Muscle of leg (tissue), 11 donors: ENCODE data around the gene MTSS2. TPM values are rescaled to one million over a fixed set of nuclear protein-coding genes. Genes with fewer than 3 reads are reported as not detected.

ENCODE experiments used
- DNase-seq: peaks from one replicate; pipeline ENCODE4 v3.0.0; 2013
- H3K27ac ChIP-seq: one replicate; pipeline ENCODE4 v1.5.1; 2013; ENCODE audit warnings: mild to moderate bottlenecking, low read length, control low read depth
- H3K27me3 ChIP-seq: one replicate; pipeline ENCODE4 v1.6.1; 2013; ENCODE audit warnings: low read length; ENCODE audit not compliant: control insufficient read depth, insufficient read depth
- H3K36me3 ChIP-seq: one replicate; pipeline ENCODE4 v1.6.1; 2013; ENCODE audit warnings: low read length; ENCODE audit not compliant: control insufficient read depth, insufficient read depth
- H3K4me1 ChIP-seq: one replicate; pipeline ENCODE4 v1.6.1; 2013; ENCODE audit warnings: low read length; ENCODE audit not compliant: control insufficient read depth, insufficient read depth
- H3K4me3 ChIP-seq: one replicate; pipeline ENCODE4 v1.5.1; 2013; ENCODE audit warnings: low read length, control low read depth
- H3K9me3 ChIP-seq: replicated peaks from 2 replicates; pipeline ENCODE4 v1.6.1; 2013; ENCODE audit warnings: low read depth, low read length; ENCODE audit not compliant: control insufficient read depth
- WGBS: methylation state at CpG from one replicate; pipeline ENCODE4 v1.1.5; 2013; ENCODE audit warnings: missing lambda C conversion rate; ENCODE audit not compliant: insufficient coverage; 5-methylcytosine and 5-hydroxymethylcytosine counted together
- polyA plus RNA-seq, 8 donors: library from polyadenylated mRNA; unstranded; fragments of 120-200 nt; gene quantifications; one replicate each; pipeline versions ENCODE4 v1.2.1 to v1.2.3, GENCODE V29; 2013; ENCODE audit warnings: inconsistent platforms in 1 of 8, low replicate concordance in 1 of 8; ENCODE audit not compliant: insufficient read length in 8 of 8, insufficient read depth in 1 of 8
- total RNA-seq: library from RNA; stranded (reverse); fragments of 120-200 nt; gene quantifications from one replicate; pipeline ENCODE4 v1.2.4, GENCODE V29; 2013

Gene MTSS2
- total and polyA plus RNA-seq, 9 donors: 28.9 to 150 (median 125) TPM

DNA sequence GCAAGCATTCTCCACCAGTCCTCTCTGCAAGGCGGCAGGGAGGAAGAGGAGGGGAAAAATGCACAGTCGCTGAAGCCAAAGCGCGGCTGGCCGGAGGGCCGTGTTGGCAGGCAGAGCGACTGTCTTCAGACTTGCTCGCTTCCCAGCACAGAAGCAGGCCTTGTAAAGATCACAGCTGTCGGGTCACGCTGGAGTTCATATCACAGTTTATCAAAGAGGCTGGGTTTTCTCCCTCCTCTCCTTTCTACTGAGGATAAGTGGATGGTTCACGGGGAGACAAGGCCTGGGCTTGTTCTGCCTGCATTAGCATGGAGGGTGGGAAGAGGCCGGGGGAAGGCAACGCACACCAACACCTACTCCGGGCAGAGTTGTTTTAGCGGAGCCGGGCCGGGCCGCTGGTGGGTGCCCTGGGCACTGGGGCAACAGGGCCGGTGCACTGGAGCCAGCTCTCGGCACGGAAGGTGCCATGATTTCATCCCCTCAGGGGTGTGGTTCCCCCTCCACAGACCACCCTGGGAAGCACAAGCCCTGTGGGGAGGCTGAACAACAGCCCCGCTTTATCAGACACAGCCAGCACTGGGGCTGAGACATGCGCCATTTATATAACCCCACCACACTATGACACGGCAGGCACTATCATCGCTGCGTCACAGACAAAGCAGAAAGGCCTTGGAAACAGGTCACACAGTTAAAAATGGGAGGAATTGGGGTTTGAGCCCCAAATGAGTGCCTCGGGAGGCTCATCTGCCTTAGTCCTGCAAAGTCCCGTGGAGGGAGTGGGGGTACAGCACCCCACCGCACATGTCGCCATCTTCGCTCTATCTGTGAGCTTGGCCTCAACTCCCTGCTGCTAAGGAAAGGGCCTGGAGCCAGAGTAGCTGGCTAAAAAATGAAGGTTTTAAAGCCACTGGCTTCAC, 40.3 kb upstream of the MTSS2 start:
- peak; percentile 94 for DNase-seq
- WGBS: 32% methylated on average over 21 of the region's 31 CpGs
- Histone ChIP-seq H3K9me3 (no peaks in the 10 kb centered on the region), H3K36me3 (peaks cover 19% of the 10 kb centered on the region), H3K27me3 (no peaks in the 10 kb centered on the region), H3K4me1 (peaks cover 77% of the 10 kb centered on the region), H3K4me3 (no peak overlapping the region), H3K27ac (peak overlapping the region; percentile 96)

GRCh38 chr16:70725024-70725911, 39.4 kb upstream of the MTSS2 start:
- 46% methylated on average over 12 of the region's 22 CpGs for WGBS
- Histone ChIP-seq H3K4me3 (no peak overlapping the region), H3K36me3 (peaks cover 16% of the 10 kb centered on the region), H3K9me3 (no peaks in the 10 kb centered on the region), H3K4me1 (peaks cover 68% of the 10 kb centered on the region), H3K27ac (peak overlapping the region; percentile 96), H3K27me3 (no peaks in the 10 kb centered on the region)
- peak; percentile 80 for DNase-seq

GRCh38 chr16:70724146-70725023, 38.5 kb upstream of the MTSS2 start:
- Histone ChIP-seq H3K27me3 (no peaks in the 10 kb centered on the region), H3K9me3 (peaks cover 3% of the 10 kb centered on the region), H3K4me1 (peaks cover 60% of the 10 kb centered on the region), H3K36me3 (peaks cover 16% of the 10 kb centered on the region), H3K4me3 (no peak overlapping the region), H3K27ac (peak overlapping the region; percentile 96)
- WGBS: 80% methylated on average over 9 of the region's 15 CpGs
- no peak for DNase-seq

- Histone ChIP-seq H3K4me1 (peaks cover 53% of the 10 kb centered on the region), H3K36me3 (peaks cover 11% of the 10 kb centered on the region), H3K4me3 (no peak overlapping the region), H3K9me3 (peaks cover 3% of the 10 kb centered on the region), H3K27ac (no peak overlapping the region), H3K27me3 (no peaks in the 10 kb centered on the region)
- WGBS: 83% methylated on average over 1 of the region's 6 CpGs
- DNase-seq: no peak
Measured at GRCh38 chr16:70723740-70724145, 37.9 kb upstream of the MTSS2 start.

DNA sequence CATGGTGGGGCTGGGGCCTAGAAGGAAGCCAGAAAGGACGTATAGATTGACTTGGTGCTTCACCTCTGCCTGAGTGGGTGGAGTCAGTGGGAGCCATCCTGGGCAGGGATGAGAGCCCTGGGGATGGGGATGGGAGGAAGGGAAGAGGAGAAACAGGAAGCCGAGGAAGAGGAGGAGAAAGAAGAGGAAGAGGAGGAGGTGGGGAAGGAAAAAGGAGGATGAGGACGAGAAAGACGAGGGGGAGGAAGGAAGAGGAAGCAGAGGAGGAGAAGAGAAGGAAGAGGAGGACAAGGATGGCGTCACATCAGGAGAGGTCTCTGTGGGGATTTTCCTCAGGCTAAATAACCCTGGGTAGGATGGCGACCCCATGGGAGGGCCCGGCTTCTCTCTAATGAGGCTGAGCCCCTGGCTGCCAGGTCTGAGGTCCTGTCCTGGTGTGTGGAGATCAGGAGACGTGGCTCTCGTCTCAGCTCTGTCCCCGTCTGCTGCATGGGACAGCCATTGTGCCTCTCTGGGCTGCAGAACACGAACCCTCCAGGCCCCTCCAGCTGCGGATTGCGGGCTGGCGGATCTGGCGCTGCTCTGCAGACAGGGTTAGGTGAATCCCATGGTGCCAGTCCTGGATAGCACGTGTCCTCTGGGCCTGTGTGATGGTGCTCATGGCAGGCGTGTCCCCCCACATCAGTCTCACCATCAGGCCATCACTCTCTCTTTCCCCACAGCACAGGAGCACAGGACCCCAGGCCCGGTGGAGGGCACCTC, 35.5 kb upstream of the MTSS2 start:
- Histone ChIP-seq H3K36me3 (peaks cover 4% of the 10 kb centered on the region), H3K27ac (no peak overlapping the region), H3K4me1 (peaks cover 49% of the 10 kb centered on the region), H3K4me3 (no peak overlapping the region), H3K9me3 (peaks cover 3% of the 10 kb centered on the region), H3K27me3 (no peaks in the 10 kb centered on the region)
- DNase-seq: no peak
- WGBS: 85% methylated on average over 18 of the region's 18 CpGs

GRCh38 chr16:70720425-70721201, 34.8 kb upstream of the MTSS2 start:
- Histone ChIP-seq H3K4me1 (peaks cover 49% of the 10 kb centered on the region), H3K27me3 (no peaks in the 10 kb centered on the region), H3K4me3 (no peak overlapping the region), H3K9me3 (peaks cover 3% of the 10 kb centered on the region), H3K36me3 (peaks cover 4% of the 10 kb centered on the region), H3K27ac (no peak overlapping the region)
- DNase-seq: no peak
- whole genome bisulfite sequencing: 93% methylated on average over 16 of the region's 18 CpGs

DNA sequence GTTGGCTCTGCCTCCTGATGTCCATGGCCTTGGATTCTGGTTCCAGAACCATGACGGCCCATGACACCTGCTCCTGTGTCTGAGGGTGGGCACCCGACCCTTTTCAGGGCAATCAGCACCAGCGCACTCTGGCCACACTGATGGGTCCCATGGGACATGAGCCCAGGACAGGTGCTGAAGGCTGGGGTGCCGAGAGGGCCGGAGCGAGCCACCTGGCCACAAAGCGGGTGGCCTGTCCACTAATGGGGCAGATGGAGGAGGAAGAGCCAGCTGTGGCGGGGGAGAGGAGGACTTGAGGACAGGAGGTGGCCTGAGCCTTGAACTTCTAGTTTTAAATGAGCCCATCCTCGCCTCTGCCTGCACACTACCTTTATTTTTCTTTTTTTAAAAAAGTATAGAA, 31.2 kb upstream of the MTSS2 start:
- H3K27ac ChIP-seq: peak overlapping the region; percentile 97
- H3K4me1 ChIP-seq: peaks cover 63% of the 10 kb centered on the region
- peaks cover 2% of the 10 kb centered on the region for H3K36me3 ChIP-seq
- H3K27me3 ChIP-seq: no peaks in the 10 kb centered on the region
- H3K9me3 ChIP-seq: peaks cover 3% of the 10 kb centered on the region
- WGBS: 84% methylated on average over 6 of the region's 9 CpGs
- H3K4me3 ChIP-seq: no peak overlapping the region
- no peak for DNase-seq

- H3K36me3 ChIP-seq: peaks cover under 1% of the 10 kb centered on the region
- H3K27ac ChIP-seq: peak overlapping the region; percentile 97
- peaks cover 3% of the 10 kb centered on the region for H3K9me3 ChIP-seq
- H3K27me3 ChIP-seq: no peaks in the 10 kb centered on the region
- no peak overlapping the region for H3K4me3 ChIP-seq
- peak; percentile 94 for DNase-seq
- H3K4me1 ChIP-seq: peaks cover 75% of the 10 kb centered on the region
- 13% methylated on average over 1 of the region's 6 CpGs for WGBS
Measured at GRCh38 chr16:70715860-70716357, 30.1 kb upstream of the MTSS2 start.
